ENCODE results near the gene TFE3.

Gene TFE3

GRCh38 chrX:49000636-49001035 is 42.5 kb downstream of the TFE3 start:
- Histone ChIP-seq H4K20me1 (ENCODE audit: control insufficient read depth, insufficient read depth, low read depth, low read length) (no peaks in the 10 kb centered on the region), H3K4me1 (ENCODE audit: control insufficient read depth, low read length) (peaks cover 21% of the 10 kb centered on the region), H3K27me3 (ENCODE audit: control insufficient read depth, low read length) (no peaks in the 10 kb centered on the region), H3K4me3 (ENCODE audit: low read length) (peak overlapping the region; percentile 99), H3K79me2 (ENCODE audit: control insufficient read depth, low read length) (peaks cover 20% of the 10 kb centered on the region), H3K9me2 (replicated peaks; ENCODE audit: control insufficient read depth, low read length) (no peaks in the 10 kb centered on the region; the same call in 1 of the 2 replicates), H3K4me2 (ENCODE audit: low read length) (peak overlapping the region; percentile 80), H3F3A (ENCODE audit: control insufficient read depth, insufficient read depth) (no peaks in the 10 kb centered on the region), H3K27ac (ENCODE audit: low read depth, low read length) (no peak overlapping the region), H3K9me3 (ENCODE audit: control insufficient read depth, insufficient read depth, low read length) (no peaks in the 10 kb centered on the region), H3K36me3 (ENCODE audit: control insufficient read depth, low read length) (peaks cover 43% of the 10 kb centered on the region)
- TF ChIP-seq, protein P1, sequence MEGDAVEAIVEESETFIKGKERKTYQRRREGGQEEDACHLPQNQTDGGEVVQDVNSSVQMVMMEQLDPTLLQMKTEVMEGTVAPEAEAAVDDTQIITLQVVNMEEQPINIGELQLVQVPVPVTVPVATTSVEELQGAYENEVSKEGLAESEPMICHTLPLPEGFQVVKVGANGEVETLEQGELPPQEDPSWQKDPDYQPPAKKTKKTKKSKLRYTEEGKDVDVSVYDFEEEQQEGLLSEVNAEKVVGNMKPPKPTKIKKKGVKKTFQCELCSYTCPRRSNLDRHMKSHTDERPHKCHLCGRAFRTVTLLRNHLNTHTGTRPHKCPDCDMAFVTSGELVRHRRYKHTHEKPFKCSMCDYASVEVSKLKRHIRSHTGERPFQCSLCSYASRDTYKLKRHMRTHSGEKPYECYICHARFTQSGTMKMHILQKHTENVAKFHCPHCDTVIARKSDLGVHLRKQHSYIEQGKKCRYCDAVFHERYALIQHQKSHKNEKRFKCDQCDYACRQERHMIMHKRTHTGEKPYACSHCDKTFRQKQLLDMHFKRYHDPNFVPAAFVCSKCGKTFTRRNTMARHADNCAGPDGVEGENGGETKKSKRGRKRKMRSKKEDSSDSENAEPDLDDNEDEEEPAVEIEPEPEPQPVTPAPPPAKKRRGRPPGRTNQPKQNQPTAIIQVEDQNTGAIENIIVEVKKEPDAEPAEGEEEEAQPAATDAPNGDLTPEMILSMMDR (IDR thresholded peaks at IDR 0.05; ENCODE audit: low read depth, low read length, poor library complexity, severe bottlenecking) = no peak
- no peak for TF ChIP-seq EZH2phosphoT487 (IDR thresholded peaks at IDR 0.05; ENCODE audit: borderline replicate concordance, low read length)

GRCh38 chrX:48999030-48999429 is 44.1 kb downstream of the TFE3 start:
- no peak overlapping the region for H3K4me3 ChIP-seq (ENCODE audit: low read length)
- H3K9me2 ChIP-seq (replicated peaks; ENCODE audit: control insufficient read depth, low read length) = no peaks in the 10 kb centered on the region; the same call in 1 of the 2 replicates
- H4K20me1 ChIP-seq (ENCODE audit: control insufficient read depth, insufficient read depth, low read depth, low read length) = no peaks in the 10 kb centered on the region
- H3K27ac ChIP-seq (ENCODE audit: low read depth, low read length) = no peak overlapping the region
- H3K4me1 ChIP-seq (ENCODE audit: control insufficient read depth, low read length) = peaks cover 20% of the 10 kb centered on the region
- no peaks in the 10 kb centered on the region for H3K27me3 ChIP-seq (ENCODE audit: control insufficient read depth, low read length)
- TF ChIP-seq, protein P1 (IDR thresholded peaks at IDR 0.05; ENCODE audit: low read depth, low read length, poor library complexity, severe bottlenecking) = no peak
- no peak for TF ChIP-seq EZH2phosphoT487 (IDR thresholded peaks at IDR 0.05; ENCODE audit: borderline replicate concordance, low read length)
- peaks cover 50% of the 10 kb centered on the region for H3K36me3 ChIP-seq (ENCODE audit: control insufficient read depth, low read length)
- no peak overlapping the region for H3K4me2 ChIP-seq (ENCODE audit: low read length)
- H3K79me2 ChIP-seq (ENCODE audit: control insufficient read depth, low read length) = peaks cover 20% of the 10 kb centered on the region
- H3K9me3 ChIP-seq (ENCODE audit: control insufficient read depth, insufficient read depth, low read length) = no peaks in the 10 kb centered on the region
- H3F3A ChIP-seq (ENCODE audit: control insufficient read depth, insufficient read depth) = no peaks in the 10 kb centered on the region

GRCh38 chrX:48998391-48998790 is 44.8 kb downstream of the TFE3 start:
- no peaks in the 10 kb centered on the region for H3F3A ChIP-seq (ENCODE audit: control insufficient read depth, insufficient read depth)
- no peaks in the 10 kb centered on the region; the same call in 1 of the 2 replicates for H3K9me2 ChIP-seq (replicated peaks; ENCODE audit: control insufficient read depth, low read length)
- H3K27me3 ChIP-seq (ENCODE audit: control insufficient read depth, low read length) = no peaks in the 10 kb centered on the region
- no peak overlapping the region for H3K4me2 ChIP-seq (ENCODE audit: low read length)
- peaks cover 20% of the 10 kb centered on the region for H3K79me2 ChIP-seq (ENCODE audit: control insufficient read depth, low read length)
- no peak for TF ChIP-seq EZH2phosphoT487 (IDR thresholded peaks at IDR 0.05; ENCODE audit: borderline replicate concordance, low read length)
- TF ChIP-seq, protein P1 (IDR thresholded peaks at IDR 0.05; ENCODE audit: low read depth, low read length, poor library complexity, severe bottlenecking) = no peak
- no peaks in the 10 kb centered on the region for H3K9me3 ChIP-seq (ENCODE audit: control insufficient read depth, insufficient read depth, low read length)
- H3K4me3 ChIP-seq (ENCODE audit: low read length) = no peak overlapping the region
- H3K4me1 ChIP-seq (ENCODE audit: control insufficient read depth, low read length) = peaks cover 13% of the 10 kb centered on the region
- H3K27ac ChIP-seq (ENCODE audit: low read depth, low read length) = no peak overlapping the region
- H3K36me3 ChIP-seq (ENCODE audit: control insufficient read depth, low read length) = peaks cover 52% of the 10 kb centered on the region
- H4K20me1 ChIP-seq (ENCODE audit: control insufficient read depth, insufficient read depth, low read depth, low read length) = no peaks in the 10 kb centered on the region

Data from DOHH2 (cell line).